GM19238 (cell line): ENCODE data around the gene MATN1.
"Not testable (repeated sequence)": the region's sequence is repeated elsewhere in the genome, so short reads cannot be mapped to it uniquely, and the experiment has no call there.

Source experiments
- DNase-seq: peaks from one replicate; pipeline ENCODE4 v3.0.0; 2011; ENCODE audit warnings: low spot score; ENCODE audit not compliant: insufficient read length

Gene MATN1

GRCh38 chr1:30723331-30723755, at the start of gene MATN1:
MATN1 (minus strand) TSS chr1:30723585; CDS start chr1:30723551, 34 bp downstream.
- DNase-seq: no peak

GRCh38 chr1:30771005-30771404, 47.6 kb upstream of the MATN1 start:
- no peak for DNase-seq

GRCh38 chr1:30770150-30770549, 46.8 kb upstream of the MATN1 start:
- no peak for DNase-seq

GRCh38 chr1:30768830-30769718, 45.7 kb upstream of the MATN1 start:
- no peak for DNase-seq

- no peak for DNase-seq
Observed at GRCh38 chr1:30768159-30768829, 44.9 kb upstream of the MATN1 start.

- DNase-seq: not testable (repeated sequence)
Observed at GRCh38 chr1:30766948-30767347, 43.6 kb upstream of the MATN1 start.

- DNase-seq: no peak
Observed at GRCh38 chr1:30765556-30766434, 42.4 kb upstream of the MATN1 start.

GRCh38 chr1:30764939-30765555, 41.7 kb upstream of the MATN1 start:
- no peak for DNase-seq

- DNase-seq: no peak
Observed at GRCh38 chr1:30764396-30764795, 41.0 kb upstream of the MATN1 start.

GRCh38 chr1:30763651-30764248, 40.4 kb upstream of the MATN1 start:
- DNase-seq: no peak

- DNase-seq: no peak
Observed at GRCh38 chr1:30762930-30763650, 39.7 kb upstream of the MATN1 start.

GRCh38 chr1:30762152-30762929, 39.0 kb upstream of the MATN1 start:
- no peak for DNase-seq

- no peak for DNase-seq
Observed at GRCh38 chr1:30761381-30762151, 38.2 kb upstream of the MATN1 start.

- no peak for DNase-seq
Observed at GRCh38 chr1:30760596-30761324, 37.4 kb upstream of the MATN1 start.

GRCh38 chr1:30759718-30760281, 36.4 kb upstream of the MATN1 start:
- DNase-seq: no peak

GRCh38 chr1:30758785-30759380, 35.5 kb upstream of the MATN1 start:
- no peak for DNase-seq

GRCh38 chr1:30758121-30758688, 34.8 kb upstream of the MATN1 start:
- DNase-seq: no peak
